HG03558 (cell line): ENCODE results near the gene SLC24A4.

Experiments
- ATAC-seq: cut with Tn5 transposase; IDR thresholded peaks from one replicate; pipeline ENCODE4 v1.9.1; 2021; ENCODE audit warnings: moderate number of reproducible peaks; ENCODE audit not compliant: unreplicated experiment; ENCODE audit errors: extremely low read depth

The SLC24A4 gene

GRCh38 chr14:92470215-92470614, 147.2 kb downstream of the SLC24A4 start:
- no peak for ATAC-seq

DNA sequence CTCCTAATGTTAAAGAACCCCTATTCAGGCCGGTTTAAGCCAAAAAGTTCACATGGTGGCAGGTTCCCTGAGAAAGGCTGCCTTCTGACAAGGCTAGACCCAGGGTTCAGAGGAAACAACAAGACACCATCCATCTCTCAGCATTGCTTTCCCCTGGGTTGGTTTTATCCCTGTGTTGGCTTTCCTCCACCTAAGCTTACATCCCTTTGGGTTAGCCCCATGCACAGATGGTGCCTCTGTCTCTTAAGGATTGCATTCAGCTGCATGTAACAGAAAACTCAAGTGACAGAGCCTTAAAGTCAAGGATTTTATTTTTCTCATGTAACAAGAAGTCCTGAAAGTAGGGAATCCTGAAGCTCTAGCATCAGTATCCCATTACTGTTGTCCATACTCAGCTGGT, 147.8 kb downstream of the SLC24A4 start:
- ATAC-seq: no peak

DNA sequence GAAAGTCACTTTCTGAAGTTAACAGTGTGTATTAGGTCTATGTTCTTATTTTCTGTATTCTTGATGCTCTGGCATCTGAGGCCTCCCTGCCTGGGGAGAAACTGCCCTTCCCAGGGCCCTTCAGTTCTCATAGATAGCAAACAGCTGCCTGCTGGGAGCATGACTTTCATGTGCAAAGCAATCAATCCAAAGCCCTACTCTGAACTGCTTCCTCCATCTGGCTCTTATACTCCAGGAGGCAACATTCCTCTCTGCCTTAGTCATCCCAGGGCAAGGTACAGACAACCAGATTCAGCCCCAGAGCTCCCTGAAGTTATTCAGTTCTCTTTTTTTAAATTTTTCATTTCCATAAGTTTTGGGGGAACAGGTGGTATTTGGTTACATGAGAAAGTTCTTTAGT, 149.0 kb downstream of the SLC24A4 start:
- no peak for ATAC-seq

DNA sequence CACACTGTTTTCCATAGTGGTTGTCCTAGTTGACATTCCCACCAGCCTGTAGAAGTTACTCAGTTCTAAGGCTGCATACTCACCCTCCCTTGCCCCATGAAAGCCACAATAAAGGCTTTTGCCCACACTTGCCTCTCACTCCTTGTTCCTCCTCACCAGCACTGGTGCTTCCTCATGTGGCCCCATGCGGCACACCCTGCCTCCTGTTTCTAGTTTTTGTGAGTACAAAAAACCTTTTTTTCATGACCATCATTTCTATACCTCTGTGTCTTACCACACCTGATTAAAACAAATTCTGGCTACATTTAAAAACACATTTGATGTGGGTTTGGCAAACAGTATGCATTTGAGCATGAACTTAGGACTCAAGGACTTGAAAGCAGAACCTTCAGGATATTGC, 149.9 kb downstream of the SLC24A4 start:
- no peak for ATAC-seq

GRCh38 chr14:92473261-92473968, 150.4 kb downstream of the SLC24A4 start:
- ATAC-seq: no peak

- no peak for ATAC-seq
Measured at GRCh38 chr14:92473969-92474535, 151.1 kb downstream of the SLC24A4 start.

- ATAC-seq: no peak
Measured at GRCh38 chr14:92475037-92475436, 152.1 kb downstream of the SLC24A4 start.

GRCh38 chr14:92475451-92476187, 152.7 kb downstream of the SLC24A4 start:
- no peak for ATAC-seq

GRCh38 chr14:92480856-92481255, 157.9 kb downstream of the SLC24A4 start:
- ATAC-seq: no peak

GRCh38 chr14:92481386-92481785, 158.4 kb downstream of the SLC24A4 start:
- ATAC-seq: no peak

DNA sequence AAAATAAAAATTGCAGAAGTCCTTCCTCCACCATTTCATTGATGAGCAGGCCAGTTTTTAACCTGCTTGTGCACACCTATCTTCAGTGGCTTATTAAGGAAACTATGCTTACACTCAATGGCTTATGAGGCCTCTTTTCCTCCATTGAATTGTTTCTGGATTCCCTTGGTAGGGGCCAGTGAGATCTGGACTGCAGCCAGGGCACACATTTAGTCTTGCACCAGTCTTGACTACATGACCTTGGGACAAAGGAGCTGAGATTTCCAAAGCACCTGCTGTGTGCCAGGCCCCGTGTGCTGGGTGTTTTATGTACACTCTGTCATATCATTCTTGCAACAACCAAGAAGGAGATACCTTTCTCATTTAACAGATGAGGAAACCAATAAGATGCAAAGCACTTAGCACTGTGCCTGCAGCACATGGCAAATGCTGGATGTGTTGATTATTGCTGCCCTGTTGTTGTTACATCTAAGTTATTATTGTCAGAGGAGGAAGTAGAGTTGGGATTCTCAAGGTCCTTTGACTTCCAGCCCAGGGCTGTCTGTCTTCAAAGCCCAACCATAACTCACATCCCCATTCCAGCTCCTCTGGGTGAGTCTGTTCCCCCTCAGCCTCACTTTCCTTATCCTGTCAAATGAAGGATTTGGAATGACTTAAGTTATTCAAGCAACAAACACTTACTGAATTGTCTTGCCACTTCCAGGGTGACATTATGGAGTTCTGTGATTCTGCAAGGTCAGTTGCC, 159.0 kb downstream of the SLC24A4 start:
- ATAC-seq: no peak

GRCh38 chr14:92482621-92483319, 159.8 kb downstream of the SLC24A4 start:
- ATAC-seq: no peak

- no peak for ATAC-seq
Measured at GRCh38 chr14:92484132-92484823, 161.3 kb downstream of the SLC24A4 start.

- no peak for ATAC-seq
Measured at GRCh38 chr14:92486881-92487280, 163.9 kb downstream of the SLC24A4 start.

GRCh38 chr14:92487513-92488133, 164.7 kb downstream of the SLC24A4 start:
- no peak for ATAC-seq

GRCh38 chr14:92489394-92490238, 166.7 kb downstream of the SLC24A4 start:
- ATAC-seq: no peak

DNA sequence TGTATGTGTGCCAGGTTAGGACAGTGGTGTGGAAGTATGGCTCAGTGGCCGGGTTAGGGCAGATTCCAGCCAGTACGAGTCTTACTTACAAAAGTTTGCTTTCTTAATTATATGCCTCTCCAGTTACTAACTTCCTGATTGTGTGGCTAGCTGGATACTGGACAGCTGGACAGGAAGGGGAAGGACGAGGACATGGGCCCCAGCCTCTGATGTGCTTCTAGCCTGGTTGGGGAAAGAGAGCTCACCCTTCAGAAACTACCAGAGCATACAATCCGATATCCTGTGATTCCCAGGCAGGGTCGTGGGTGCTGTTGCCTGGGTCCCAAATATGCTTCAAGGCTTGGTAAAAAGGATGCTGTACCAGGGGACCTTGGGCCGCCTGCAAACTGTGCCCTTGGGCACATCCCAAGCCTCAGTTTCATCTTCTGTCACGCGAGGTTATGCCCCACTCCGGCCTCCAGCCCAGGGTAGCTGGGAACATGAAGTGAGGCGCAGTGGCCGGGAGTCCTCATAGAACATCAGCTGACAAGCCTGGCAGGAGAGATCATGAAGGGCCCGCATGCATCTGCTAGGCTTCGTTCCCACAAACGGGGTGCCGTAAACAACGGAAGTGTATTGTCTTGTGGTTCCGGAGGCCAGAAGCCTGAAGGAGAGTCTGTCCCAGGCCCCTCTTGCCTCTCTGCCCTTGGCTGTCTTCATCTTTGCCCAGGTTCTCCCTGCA, 167.4 kb downstream of the SLC24A4 start:
- no peak for ATAC-seq

- ATAC-seq: no peak
Measured at GRCh38 chr14:92491782-92492181, 168.8 kb downstream of the SLC24A4 start.
